SK-N-SH (cell line): ENCODE measurements around the gene NEGR1. TPM values are rescaled to one million over a fixed set of nuclear protein-coding genes. Genes with fewer than 3 reads are reported as not detected.

Source experiments
- CTCF ChIA-PET: fragments of 300-600, 350-600 bp; formaldehyde crosslinking; extraction: SDS; loops from one replicate; lab custom pipeline; 2021; lab: Yijun Ruan, JAX
- POLR2A ChIA-PET: fragments of 350-600 bp; sonication (Branson Sonifier 250); formaldehyde crosslinking; extraction: SDS; loops from one replicate; lab custom pipeline; 2020; ENCODE audit warnings: antibody characterized with exemption, inconsistent platforms; lab: Yijun Ruan, JAX
- DNase-seq: peaks from one replicate; pipeline ENCODE4 v3.0.0; 2012
- H2AFZ ChIP-seq: fragments of 200-600 bp; sonication (generic); 2 replicates; pipeline ENCODE4 v1.8.1; 2016; ENCODE audit warnings: antibody characterized with exemption, mild to moderate bottlenecking, low read depth
- H3F3A ChIP-seq: fragments of 200-600 bp; sonication (generic); replicated peaks from 2 replicates; pipeline ENCODE3; 2016; ENCODE audit warnings: antibody characterized with exemption, mild to moderate bottlenecking; ENCODE audit not compliant: insufficient read depth
- H3K27ac ChIP-seq, 2 experiments: fragments of 200-500 bp in 1 of 2; fragments of 200-600 bp in 1 of 2; sonication (Bioruptor generic) in 1 of 2; sonication (generic), shearing (Covaris generic) in 1 of 2; 2 replicates each; pipeline versions ENCODE4 v1.5.1 to v1.6.1; 2014 to 2016; ENCODE audit warnings: low read depth in 2 of 2, inconsistent platforms in 1 of 2, low read length in 1 of 2, mild to moderate bottlenecking in 1 of 2, mixed read lengths in 1 of 2
- H3K27me3 ChIP-seq: fragments of 200-600 bp; sonication (generic), shearing (Covaris generic); 2 replicates; pipeline ENCODE4 v1.6.1; 2016; ENCODE audit warnings: mixed run types; ENCODE audit not compliant: insufficient read depth
- H3K36me3 ChIP-seq, 2 experiments: fragments of 200-500 bp in 1 of 2; fragments of 200-600 bp in 1 of 2; sonication (Bioruptor generic) in 1 of 2; sonication (generic) in 1 of 2; replicated peaks in 1 of 2; 2 replicates each; pipeline versions ENCODE3 to v1.5.1; 2014 to 2016; ENCODE audit warnings: low read length in 1 of 2, mild to moderate bottlenecking in 1 of 2; ENCODE audit not compliant: insufficient read depth in 2 of 2, control insufficient read depth in 1 of 2
- H3K4me1 ChIP-seq, 2 experiments: fragments of 200-500 bp in 1 of 2; fragments of 200-600 bp in 1 of 2; sonication (Bioruptor generic) in 1 of 2; sonication (generic), shearing (Covaris generic) in 1 of 2; 2 replicates each; pipeline versions ENCODE4 v1.5.1 to v1.6.1; 2014 to 2016; ENCODE audit warnings: low read depth in 1 of 2, low read length in 1 of 2, mixed run types in 1 of 2; ENCODE audit not compliant: insufficient read depth in 2 of 2, control insufficient read depth in 1 of 2
- H3K4me2 ChIP-seq: fragments of 200-600 bp; sonication (generic), shearing (Covaris generic); 2 replicates; pipeline ENCODE4 v1.6.1; 2017; ENCODE audit warnings: mixed run types
- H3K4me3 ChIP-seq, 2 experiments: fragments of 200-500 bp in 1 of 2; fragments of 200-600 bp in 1 of 2; sonication (Bioruptor generic) in 1 of 2; sonication (generic), shearing (Covaris generic) in 1 of 2; 2 replicates each; pipeline versions ENCODE4 v1.5.1 to v1.8.1; 2014 to 2016; ENCODE audit warnings: low read depth in 2 of 2, inconsistent platforms in 1 of 2, low read length in 1 of 2, mild to moderate bottlenecking in 1 of 2, mixed read lengths in 1 of 2, moderate library complexity in 1 of 2
- H3K79me2 ChIP-seq: fragments of 200-600 bp; sonication (generic); 2 replicates; pipeline ENCODE4 v1.8.1; 2017; ENCODE audit warnings: mild to moderate bottlenecking; ENCODE audit not compliant: insufficient read depth
- H3K9ac ChIP-seq: fragments of 200-600 bp; sonication (generic); 2 replicates; pipeline ENCODE4 v1.6.1; 2017; ENCODE audit warnings: mixed run types
- H3K9me2 ChIP-seq: fragments of 200-600 bp; sonication (generic); 2 replicates; pipeline ENCODE4 v1.6.1; 2017; ENCODE audit warnings: mixed run types
- H3K9me3 ChIP-seq: fragments of 200-600 bp; sonication (generic); 2 replicates; pipeline ENCODE4 v1.6.1; 2017; ENCODE audit warnings: mixed run types, mild to moderate bottlenecking, moderate library complexity
- H4K20me1 ChIP-seq: fragments of 200-600 bp; sonication (generic); 2 replicates; pipeline ENCODE4 v1.6.1; 2017; ENCODE audit warnings: mild to moderate bottlenecking, mixed run types; ENCODE audit not compliant: insufficient read depth
- ELF1 ChIP-seq: IDR thresholded peaks from 2 replicates; pipeline ENCODE4 v1.4.0; 2012
- EP300 ChIP-seq, 2 experiments: IDR thresholded peaks; 2 replicates each; pipeline versions ENCODE4 v1.4.0 to v1.6.1; 2012; ENCODE audit warnings: borderline replicate concordance in 1 of 2, low read depth in 1 of 2, low read length in 1 of 2
- IRF3 ChIP-seq: fragments of 150-350 bp; IDR thresholded peaks from 2 replicates; pipeline ENCODE4 v1.6.1; 2016; ENCODE audit warnings: mild to moderate bottlenecking, low read depth, low read length
- JUND ChIP-seq: IDR thresholded peaks from 2 replicates; pipeline ENCODE4 v1.4.0; 2012
- NFIC ChIP-seq: IDR thresholded peaks from 2 replicates; pipeline ENCODE4 v1.4.0; 2012; ENCODE audit warnings: borderline replicate concordance
- REST ChIP-seq: IDR thresholded peaks from 2 replicates; pipeline ENCODE4 v1.6.1; 2012; ENCODE audit warnings: mild to moderate bottlenecking, low read depth, low read length, moderate library complexity
- RFX5 ChIP-seq: IDR thresholded peaks from 2 replicates; pipeline ENCODE4 v1.6.1; 2012; ENCODE audit warnings: mild to moderate bottlenecking, improper control_type of control experiment, low read length
- SMC3 ChIP-seq: IDR thresholded peaks from 2 replicates; pipeline ENCODE4 v1.6.1; 2012; ENCODE audit warnings: low read depth, low read length, improper control_type of control experiment
- WGBS: methylation state at CpG from one replicate; pipeline ENCODE4 v1.1.6; 2017; ENCODE audit warnings: low lambda C conversion rate; 5-methylcytosine and 5-hydroxymethylcytosine counted together
- polyA plus RNA-seq, 3 experiments: library from polyadenylated mRNA; depleted of rRNA; stranded (reverse); fragments of >200 nt; gene quantifications; 2 replicates each; pipeline ENCODE4 v1.2.3, GENCODE V29; 2012
- TF ChIP-seq, protein P1 (sequence below): fragments of 150-350 bp; IDR thresholded peaks from 2 replicates; pipeline ENCODE4 v1.6.1; 2017; ENCODE audit warnings: antibody characterized with exemption, low read length, low read depth, borderline replicate concordance

Gene NEGR1
- polyA plus RNA-seq, 1 of the 3 experiments (the other 2 are of a cell fraction): 0.21 TPM

GRCh38 chr1:71427066-71427465, 855.3 kb downstream of the NEGR1 start:
- POLR2A ChIA-PET: no interaction called here

More at GRCh38 chr1:71427066-71427465, 855.3 kb downstream of the NEGR1 start:
- Histone ChIP-seq H3K9me3 (no peaks in the 10 kb centered on the region), H4K20me1 (no peaks in the 10 kb centered on the region), H3K9ac (no peak overlapping the region), H3K36me3 (no peaks in the 10 kb centered on the region), H3K27me3 (no peaks in the 10 kb centered on the region), H3K4me1 (no peaks in the 10 kb centered on the region; a peak in 3 of 4 replicates), H3K4me3 (no peak overlapping the region), H2AFZ (no peak overlapping the region), H3K9me2 (no peaks in the 10 kb centered on the region), H3K27ac (no peak overlapping the region), H3K79me2 (no peaks in the 10 kb centered on the region), H3F3A (no peaks in the 10 kb centered on the region), H3K4me2 (no peak overlapping the region)
- CTCF ChIA-PET: interaction anchor here (1.2 to 1.5 kb wide), 2 partner anchors 12 to 231 kb away, joined by 3 to 7 read pairs; no protein-coding TSS in a partner anchor
- 70% methylated on average over 3 of the region's 3 CpGs for WGBS
- no peak for DNase-seq
- TF ChIP-seq ELF1 (no peak), RFX5 (no peak), JUND (no peak), IRF3 (no peak), EP300 (IDR thresholded peaks at IDR 0.05; ENCODE audit: borderline replicate concordance in 1 of 2, low read depth in 1 of 2, low read length in 1 of 2) (no peak), NFIC (no peak), SMC3 (no peak), REST (no peak)
- TF ChIP-seq, protein P1, sequence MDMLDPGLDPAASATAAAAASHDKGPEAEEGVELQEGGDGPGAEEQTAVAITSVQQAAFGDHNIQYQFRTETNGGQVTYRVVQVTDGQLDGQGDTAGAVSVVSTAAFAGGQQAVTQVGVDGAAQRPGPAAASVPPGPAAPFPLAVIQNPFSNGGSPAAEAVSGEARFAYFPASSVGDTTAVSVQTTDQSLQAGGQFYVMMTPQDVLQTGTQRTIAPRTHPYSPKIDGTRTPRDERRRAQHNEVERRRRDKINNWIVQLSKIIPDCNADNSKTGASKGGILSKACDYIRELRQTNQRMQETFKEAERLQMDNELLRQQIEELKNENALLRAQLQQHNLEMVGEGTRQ: no peak
